ENCODE results near the gene TNNC1.

Gene TNNC1

GRCh38 chr3:52453496-52454249 lies at the start of gene TNNC1:
TSS of gene TNNC1 (minus strand) at chr3:52454041. CDS start at chr3:52454015, 26 bp downstream.
- no peak for DNase-seq (ENCODE audit: low read depth in 2 of 2)

- no peak for DNase-seq (ENCODE audit: low read depth in 2 of 2)
Measured at GRCh38 chr3:52502808-52503350, 49.0 kb upstream of the TNNC1 start.

- DNase-seq (ENCODE audit: low read depth in 2 of 2) = no peak
Measured at GRCh38 chr3:52502001-52502400, 48.2 kb upstream of the TNNC1 start.

GRCh38 chr3:52501046-52501445 lies 47.2 kb upstream of the TNNC1 start:
- DNase-seq (ENCODE audit: low read depth in 2 of 2) = no peak

GRCh38 chr3:52498137-52499054 lies 44.6 kb upstream of the TNNC1 start:
- DNase-seq (ENCODE audit: low read depth in 2 of 2) = no peak

GRCh38 chr3:52495777-52496602 lies 42.1 kb upstream of the TNNC1 start:
- no peak for DNase-seq (ENCODE audit: low read depth in 2 of 2)

- DNase-seq (ENCODE audit: low read depth in 2 of 2) = no peak
Measured at GRCh38 chr3:52494886-52495495, 41.1 kb upstream of the TNNC1 start, which contains the start of gene STAB1. TSS of gene STAB1 (plus strand) at chr3:52495338. CDS start at chr3:52495414, 76 bp downstream.

- no peak for DNase-seq (ENCODE audit: low read depth in 2 of 2)
Measured at GRCh38 chr3:52494445-52494844, 40.6 kb upstream of the TNNC1 start.

GRCh38 chr3:52493232-52494017 lies 39.6 kb upstream of the TNNC1 start:
- no peak for DNase-seq (ENCODE audit: low read depth in 2 of 2)

- no peak for DNase-seq (ENCODE audit: low read depth in 2 of 2)
Measured at GRCh38 chr3:52492059-52492458, 38.2 kb upstream of the TNNC1 start.

- no peak for DNase-seq (ENCODE audit: low read depth in 2 of 2)
Measured at GRCh38 chr3:52490939-52491526, 37.2 kb upstream of the TNNC1 start.

- DNase-seq (ENCODE audit: low read depth in 2 of 2) = no peak
Measured at GRCh38 chr3:52490035-52490938, 36.4 kb upstream of the TNNC1 start.

GRCh38 chr3:52489453-52489852 lies 35.6 kb upstream of the TNNC1 start:
- DNase-seq (ENCODE audit: low read depth in 2 of 2) = no peak

- no peak for DNase-seq (ENCODE audit: low read depth in 2 of 2)
Measured at GRCh38 chr3:52488746-52489145, 34.9 kb upstream of the TNNC1 start.

- DNase-seq (ENCODE audit: low read depth in 2 of 2) = no peak
Measured at GRCh38 chr3:52487788-52488691, 34.2 kb upstream of the TNNC1 start.

- DNase-seq (ENCODE audit: low read depth in 2 of 2) = no peak
Measured at GRCh38 chr3:52487050-52487787, 33.4 kb upstream of the TNNC1 start.
